Lower lobe of right lung (tissue), 2 donors: Measurements from ENCODE around the gene FYN. TPM values are rescaled to one million over a fixed set of nuclear protein-coding genes. Genes with fewer than 3 reads are reported as not detected.
A peak's percentile ranks its signal among the peaks of the same experiment; 100 is the strongest.

Source experiments
- ATAC-seq, 2 donors: fragments of 200-7000 bp; cut with Tn5 transposase; one replicate each; pipeline ENCODE4 v1.9.1; 2020 to 2022; ENCODE audit warnings: mild to moderate bottlenecking in 2 of 2, moderate library complexity in 2 of 2
- DNase-seq: peaks from one replicate; pipeline ENCODE4 v3.0.0-alpha.2; 2020
- H3K27ac ChIP-seq: fragments of 200-600 bp; one replicate; pipeline ENCODE4 v1.8.0; 2022
- H3K27me3 ChIP-seq: fragments of 200-600 bp; one replicate; pipeline ENCODE4 v1.8.0; 2022; ENCODE audit warnings: low read depth
- H3K36me3 ChIP-seq: fragments of 200-600 bp; one replicate; pipeline ENCODE4 v1.8.0; 2022; ENCODE audit warnings: mild to moderate bottlenecking
- H3K4me1 ChIP-seq: fragments of 200-600 bp; one replicate; pipeline ENCODE4 v1.8.0; 2022
- H3K4me3 ChIP-seq: fragments of 200-600 bp; one replicate; pipeline ENCODE4 v1.8.0; 2022; ENCODE audit warnings: mild to moderate bottlenecking
- H3K9me3 ChIP-seq: fragments of 200-600 bp; one replicate; pipeline ENCODE4 v1.8.0; 2022
- CTCF ChIP-seq: fragments of 200-600 bp; IDR thresholded peaks from one replicate; pipeline ENCODE4 v1.8.0; 2022; ENCODE audit warnings: antibody characterized with exemption, mild to moderate bottlenecking
- intact Hi-C: fragments of 100-400 bp; cut with DNase I; formaldehyde crosslinking; loops from one replicate; pipeline ENCODE4 v1.11.0; 2022
- total RNA-seq: library from RNA; stranded (reverse); fragmentation: NEBNext Ultra II Directional; extraction: Animal tissue kit (Norgen Biotek cat#: 25700); gene quantifications from one replicate; pipeline ENCODE4 v1.2.1, GENCODE V29; 2021
- donor health status: DM: no; HTN: yes; CAD: no; lungs with severe emphysema.

FYN gene
- total RNA-seq, 1 donor from 2014 or later, result 99.2 TPM

GRCh38 chr6:111813237-111813636, 60.0 kb downstream of the FYN start:
- no peaks in the 10 kb centered on the region for H3K27me3 ChIP-seq
- TF ChIP-seq CTCF, result no peak
- DNase-seq (no peak), ATAC-seq (no peak)
- intact Hi-C loops, result no loop called here
- no peak overlapping the region for H3K4me3 ChIP-seq
- H3K9me3 ChIP-seq, result no peaks in the 10 kb centered on the region
- H3K27ac ChIP-seq, result no peak overlapping the region
- no peaks in the 10 kb centered on the region for H3K36me3 ChIP-seq
- peaks cover 15% of the 10 kb centered on the region for H3K4me1 ChIP-seq

DNA sequence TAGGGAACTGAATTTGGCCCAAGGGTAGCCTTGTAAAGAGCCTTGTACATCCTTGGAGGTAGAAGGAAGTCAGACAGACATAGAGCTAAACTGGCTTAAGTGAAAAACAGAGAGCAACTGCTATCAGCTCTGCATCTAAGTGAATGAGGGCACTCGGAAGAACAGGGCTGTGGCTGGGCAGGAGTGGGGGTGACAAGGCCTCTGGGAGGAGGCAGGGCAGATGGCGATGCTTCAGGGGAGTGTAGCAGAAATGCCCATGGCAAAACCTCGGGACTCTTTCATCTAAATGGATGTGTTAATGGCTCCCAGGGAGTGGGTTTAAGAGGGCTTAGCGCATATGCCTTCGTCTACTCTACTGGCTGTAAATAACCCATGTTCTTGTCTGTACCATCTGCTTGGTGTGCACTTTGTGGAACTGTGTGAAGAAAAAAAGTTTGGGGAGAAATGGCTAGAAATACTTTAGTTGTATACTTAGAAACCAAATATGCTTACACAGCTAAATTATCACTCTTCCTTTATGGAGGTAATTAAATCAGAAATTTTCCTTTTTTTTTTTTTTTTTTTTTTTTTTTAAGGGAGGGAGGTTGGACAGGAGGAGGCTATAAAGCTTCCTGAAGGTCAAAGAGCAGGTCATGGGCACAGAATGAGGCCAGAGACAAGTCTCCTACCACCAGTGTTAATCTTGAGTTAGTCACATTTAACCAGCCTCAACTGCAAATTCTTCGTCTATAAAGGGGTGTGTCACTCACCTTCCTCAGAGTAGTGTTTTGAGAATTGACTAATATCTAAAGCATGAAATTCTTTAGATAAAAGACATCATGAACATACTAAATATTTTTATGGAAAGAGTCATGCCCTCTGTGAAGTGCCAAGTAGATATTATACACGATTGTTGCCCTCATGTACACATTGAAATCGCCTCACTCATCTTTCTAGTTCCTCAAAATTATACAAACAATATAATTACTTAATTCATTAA, 60.9 kb downstream of the FYN start:
- intact Hi-C loops, result no loop called here
- ATAC-seq (peak in 1 of 2 donors; percentile 11), DNase-seq (no peak)
- no peaks in the 10 kb centered on the region for H3K27me3 ChIP-seq
- no peak overlapping the region for H3K4me3 ChIP-seq
- H3K36me3 ChIP-seq, result no peaks in the 10 kb centered on the region
- no peak overlapping the region for H3K27ac ChIP-seq
- no peak for TF ChIP-seq CTCF
- peaks cover 8% of the 10 kb centered on the region for H3K4me1 ChIP-seq
- H3K9me3 ChIP-seq, result no peaks in the 10 kb centered on the region

DNA sequence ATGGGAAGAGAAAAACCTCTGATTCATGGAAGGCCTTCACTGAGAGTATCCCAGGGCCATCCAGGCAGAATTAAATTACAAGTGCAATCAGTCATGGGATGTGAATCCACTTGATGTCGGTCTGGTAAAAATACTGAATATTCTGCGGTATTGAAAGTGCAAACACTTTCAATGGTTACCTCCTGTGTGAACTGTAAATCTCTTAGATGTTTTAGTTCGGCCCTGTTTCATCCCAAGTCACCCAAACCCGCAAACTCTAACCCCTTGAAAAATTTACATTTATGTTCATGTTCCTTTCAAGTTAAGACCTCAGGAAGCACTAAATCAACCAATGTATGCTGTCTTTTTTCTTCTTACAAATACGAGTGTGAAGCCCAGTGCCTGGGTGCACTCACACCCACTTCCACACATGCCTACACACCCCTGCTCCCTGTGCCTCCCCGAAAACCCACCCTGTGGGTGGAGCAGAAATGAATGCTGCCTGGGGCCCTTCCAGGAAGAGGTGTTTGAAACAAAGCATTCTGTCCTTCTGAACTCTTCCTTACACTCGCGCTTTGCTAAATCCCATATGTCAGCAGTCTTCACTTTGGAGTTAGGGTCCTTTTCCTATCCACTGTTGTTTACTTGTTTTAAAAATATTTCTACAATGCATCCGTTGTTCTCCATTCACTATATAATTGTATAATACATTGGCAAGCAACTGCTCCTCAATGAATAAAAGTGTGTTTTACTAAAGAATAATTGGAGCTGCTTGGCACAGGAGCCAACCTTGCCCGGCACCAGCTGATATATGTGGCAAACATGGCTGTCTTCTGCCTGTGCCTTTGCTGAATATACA, 62.7 kb downstream of the FYN start:
- ATAC-seq, result no peak

DNA sequence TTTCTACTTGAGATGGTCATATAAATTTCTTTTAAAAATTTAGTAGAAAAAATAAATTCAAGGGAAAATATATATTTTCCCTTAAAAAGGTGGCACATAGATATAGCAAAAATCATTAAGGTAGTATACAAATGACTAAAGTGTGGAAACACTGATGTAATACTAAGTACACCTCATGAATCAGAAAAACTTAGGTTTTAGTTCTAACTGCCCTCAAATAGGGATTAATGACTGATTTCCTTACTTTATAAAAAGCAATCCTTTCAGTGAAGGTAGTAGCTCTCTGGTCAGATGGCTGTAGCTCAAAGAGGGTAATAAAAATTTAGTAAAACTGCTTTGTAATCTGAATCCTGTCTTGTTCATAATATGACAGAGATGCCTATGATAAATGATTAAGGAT, 63.5 kb downstream of the FYN start:
- no peak for DNase-seq
- intact Hi-C loops, result no loop called here
- no peak overlapping the region for H3K27ac ChIP-seq

More for the DNA sequence above, 62.7 kb downstream of the FYN start:
- H3K27ac ChIP-seq, result no peak overlapping the region
- intact Hi-C loops, result no loop called here
- peaks cover 22% of the 10 kb centered on the region for H3K4me1 ChIP-seq
- H3K36me3 ChIP-seq, result no peaks in the 10 kb centered on the region
- no peak overlapping the region for H3K4me3 ChIP-seq
- no peaks in the 10 kb centered on the region for H3K9me3 ChIP-seq
- no peaks in the 10 kb centered on the region for H3K27me3 ChIP-seq
- no peak for TF ChIP-seq CTCF
- DNase-seq, result no peak

More for the DNA sequence above, 63.5 kb downstream of the FYN start:
- Histone ChIP-seq H3K36me3 (no peaks in the 10 kb centered on the region), H3K4me1 (peaks cover 29% of the 10 kb centered on the region), H3K27me3 (no peaks in the 10 kb centered on the region), H3K9me3 (no peaks in the 10 kb centered on the region), H3K4me3 (no peak overlapping the region)
- no peak for ATAC-seq
- no peak for TF ChIP-seq CTCF
